Measurements from ENCODE around the gene SP110.

GRCh38 chr2:230131366-230131765 lies 88.4 kb downstream of the SP110 start:
- TF ChIP-seq EP300 (IDR thresholded peaks at IDR 0.05) (no peak), POLR2A (IDR thresholded peaks at IDR 0.05) (no peak), POLR2AphosphoS5 (IDR thresholded peaks at IDR 0.05) (no peak)
